Stimulated activated naive CD8-positive, alpha-beta T cell treated with anti-CD3 and anti-CD28 coated beads, Interleukin-15, amount 100 ng/mL, for 72 hours (primary cell): ENCODE results near the gene EBNA1BP2.

Experiments
- ATAC-seq: fragments of 150-1000 bp; cut with Tn5 transposase; 2 replicates; pipeline ENCODE4 v1.10.0; 2021; ENCODE audit warnings: mild to moderate bottlenecking, moderate library complexity
- DNase-seq, 2 donors: peaks; one replicate each; pipeline ENCODE4 v3.0.0; 2021 to 2022
- H3K27ac Mint-ChIP-seq, 2 donors: one replicate each; pipeline ENCODE4 v1.8.0; 2022; ENCODE audit warnings: mild to moderate bottlenecking in 2 of 2, mixed read lengths in 2 of 2, moderate library complexity in 2 of 2
- H3K27me3 Mint-ChIP-seq: one replicate; pipeline ENCODE4 v1.8.0; 2022; ENCODE audit warnings: mixed read lengths
- H3K4me1 Mint-ChIP-seq: one replicate; pipeline ENCODE4 v1.8.0; 2022; ENCODE audit warnings: mild to moderate bottlenecking, mixed read lengths
- H3K4me3 Mint-ChIP-seq, 2 donors: one replicate each; pipeline ENCODE4 v1.8.0; 2022; ENCODE audit warnings: mild to moderate bottlenecking in 2 of 2, mixed read lengths in 2 of 2, moderate library complexity in 1 of 2
- H3K9me3 Mint-ChIP-seq, 2 donors: one replicate each; pipeline ENCODE4 v1.8.0; 2022; ENCODE audit warnings: mixed read lengths in 2 of 2

Gene EBNA1BP2

GRCh38 chr1:43194509-43194908 is 22.4 kb upstream of the EBNA1BP2 start:
- DNase-seq (no peak), ATAC-seq (no peak)
- Mint-ChIP-seq H3K9me3 (peaks cover 10 to 12% of the 10 kb centered on the region in 2 donors), H3K4me3 (no peak overlapping the region), H3K27ac (no peak overlapping the region), H3K27me3 (peaks cover 5% of the 10 kb centered on the region), H3K4me1 (no peaks in the 10 kb centered on the region)

- peaks cover 5 to 7% of the 10 kb centered on the region in 2 donors for H3K9me3 Mint-ChIP-seq
- H3K27ac Mint-ChIP-seq, result no peak overlapping the region
- H3K4me1 Mint-ChIP-seq, result no peaks in the 10 kb centered on the region
- no peak for ATAC-seq
- DNase-seq, result no peak
- peaks cover 8% of the 10 kb centered on the region for H3K27me3 Mint-ChIP-seq
- no peak overlapping the region for H3K4me3 Mint-ChIP-seq
These were observed 16.0 kb upstream of the EBNA1BP2 start for GRCh38 chr1:43188106-43188505.

DNA sequence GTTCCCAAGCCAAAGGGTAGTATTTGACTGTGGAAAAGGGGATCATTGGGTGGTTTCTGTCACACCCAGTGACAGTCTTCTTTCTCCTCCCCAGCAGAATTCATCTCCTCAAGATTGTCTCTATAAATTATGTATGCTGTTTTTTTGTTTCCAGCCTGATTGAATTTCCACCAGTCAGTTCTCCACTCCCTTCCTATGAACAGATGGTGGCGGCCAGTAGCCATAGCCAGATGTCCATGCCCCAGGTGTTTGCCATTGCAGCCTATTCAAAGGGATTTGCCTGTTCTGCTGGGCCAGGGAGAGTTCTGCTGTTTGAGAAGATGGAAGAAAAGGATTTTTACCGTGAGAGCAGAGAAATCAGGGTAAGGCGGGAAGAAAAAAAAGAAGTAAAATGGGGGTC is 12.9 kb upstream of the EBNA1BP2 start:
- DNase-seq (no peak), ATAC-seq (no peak)
- Mint-ChIP-seq H3K9me3 (peaks cover 0 to 7% of the 10 kb centered on the region in 2 donors), H3K4me3 (no peak overlapping the region), H3K27me3 (peaks cover 17% of the 10 kb centered on the region), H3K4me1 (no peaks in the 10 kb centered on the region), H3K27ac (no peak overlapping the region)

GRCh38 chr1:43184388-43184787 is 12.3 kb upstream of the EBNA1BP2 start:
- Mint-ChIP-seq H3K27ac (no peak overlapping the region), H3K4me1 (no peaks in the 10 kb centered on the region), H3K4me3 (no peak overlapping the region), H3K9me3 (peaks cover 0 to 2% of the 10 kb centered on the region in 2 donors), H3K27me3 (peaks cover 17% of the 10 kb centered on the region)
- no peak for DNase-seq
- ATAC-seq, result no peak

DNA sequence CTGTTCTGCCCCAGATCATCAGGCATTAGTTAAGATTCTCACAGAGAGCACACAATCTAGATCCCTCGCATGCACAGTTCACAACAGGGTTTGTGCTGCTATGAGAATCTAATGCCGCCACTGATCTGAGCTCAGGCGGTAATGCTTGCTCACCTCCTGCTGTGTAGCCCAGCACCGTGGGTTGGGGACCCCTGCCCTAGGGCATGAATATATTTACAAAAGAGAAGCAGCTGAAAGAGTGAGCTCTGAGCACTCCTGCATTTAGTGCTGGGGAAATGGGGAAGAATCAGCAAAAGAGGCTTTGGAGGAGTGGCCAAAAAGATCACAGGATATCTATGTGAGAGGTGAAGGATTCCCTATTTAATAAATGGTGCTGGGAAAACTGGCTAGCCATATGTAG is 5.6 kb upstream of the EBNA1BP2 start:
- no peak overlapping the region for H3K27ac Mint-ChIP-seq
- no peak for ATAC-seq

DNA sequence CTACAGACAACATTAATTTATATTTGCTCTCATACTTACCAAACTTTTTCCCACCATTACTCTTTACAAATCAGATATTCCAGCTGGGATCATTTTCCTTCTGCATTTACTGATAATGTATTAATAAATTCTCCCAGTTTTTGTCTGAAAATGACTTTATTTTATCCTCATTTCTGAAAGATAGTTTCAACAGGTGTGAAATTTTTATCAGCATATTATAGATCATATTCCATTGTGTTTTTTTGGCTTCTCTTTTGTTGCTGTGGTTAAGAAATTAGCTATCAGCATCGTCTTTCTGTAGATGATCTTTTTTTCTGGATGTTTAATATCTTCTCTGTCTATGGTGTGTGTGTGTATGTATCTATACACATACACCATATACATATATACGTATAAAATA is 2.8 kb upstream of the EBNA1BP2 start:
- no peak overlapping the region for H3K27ac Mint-ChIP-seq
- H3K4me3 Mint-ChIP-seq, result no peak overlapping the region
- DNase-seq (no peak), ATAC-seq (no peak)
- peaks cover 37% of the 10 kb centered on the region for H3K27me3 Mint-ChIP-seq
- peaks cover 22% of the 10 kb centered on the region for H3K4me1 Mint-ChIP-seq
- H3K9me3 Mint-ChIP-seq, result no peaks in the 10 kb centered on the region

More for the DNA sequence above, 5.6 kb upstream of the EBNA1BP2 start:
- no peak overlapping the region for H3K4me3 Mint-ChIP-seq
- H3K27me3 Mint-ChIP-seq, result peaks cover 46% of the 10 kb centered on the region
- no peak for DNase-seq
- no peaks in the 10 kb centered on the region for H3K9me3 Mint-ChIP-seq
- H3K4me1 Mint-ChIP-seq, result no peaks in the 10 kb centered on the region

- ATAC-seq, result peak; percentile 85
- Mint-ChIP-seq H3K9me3 (no peaks in the 10 kb centered on the region), H3K4me1 (peaks cover 28% of the 10 kb centered on the region), H3K4me3 (peak overlapping the region; percentile 99 to 100), H3K27ac (peak overlapping the region; percentile 97 to 99), H3K27me3 (peaks cover 32% of the 10 kb centered on the region)
- peak in 1 of 2 donors; percentile 75 for DNase-seq
These were observed 460 bp upstream of the EBNA1BP2 start for GRCh38 chr1:43172527-43172972.

DNA sequence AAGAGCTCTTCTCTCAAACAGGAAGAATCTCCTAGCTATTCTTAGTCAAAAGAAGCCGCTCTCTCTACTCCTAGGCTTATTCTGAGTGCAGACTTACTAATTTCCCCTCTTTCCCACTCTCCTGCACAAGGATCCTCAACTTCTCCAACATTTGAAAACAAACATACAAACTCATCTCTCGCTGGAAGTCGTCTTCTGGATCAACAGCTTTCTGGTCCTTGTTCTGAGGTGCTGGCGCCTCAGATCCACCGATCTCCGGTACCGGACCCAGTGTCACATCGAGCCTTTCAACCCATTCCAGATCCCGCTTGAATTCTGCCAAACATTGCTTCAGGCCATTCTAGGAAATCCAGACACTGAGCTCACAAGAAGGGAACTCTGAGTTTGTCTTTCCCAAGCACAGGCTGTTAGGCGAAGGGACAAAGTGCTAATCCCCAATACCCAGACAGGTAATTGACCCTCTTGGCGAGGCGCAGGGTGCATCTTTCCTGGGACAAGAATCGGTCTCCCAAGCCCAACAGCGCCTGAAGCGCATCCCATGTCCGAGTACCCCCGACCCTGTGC is 696 bp downstream of the EBNA1BP2 start:
- H3K4me1 Mint-ChIP-seq, result peaks cover 28% of the 10 kb centered on the region
- H3K27ac Mint-ChIP-seq, result peak overlapping the region; percentile 97 to 99
- ATAC-seq, result no peak
- H3K4me3 Mint-ChIP-seq, result peak overlapping the region; percentile 99 to 100
- DNase-seq, result no peak
- H3K9me3 Mint-ChIP-seq, result no peaks in the 10 kb centered on the region
- peaks cover 20% of the 10 kb centered on the region for H3K27me3 Mint-ChIP-seq

DNA sequence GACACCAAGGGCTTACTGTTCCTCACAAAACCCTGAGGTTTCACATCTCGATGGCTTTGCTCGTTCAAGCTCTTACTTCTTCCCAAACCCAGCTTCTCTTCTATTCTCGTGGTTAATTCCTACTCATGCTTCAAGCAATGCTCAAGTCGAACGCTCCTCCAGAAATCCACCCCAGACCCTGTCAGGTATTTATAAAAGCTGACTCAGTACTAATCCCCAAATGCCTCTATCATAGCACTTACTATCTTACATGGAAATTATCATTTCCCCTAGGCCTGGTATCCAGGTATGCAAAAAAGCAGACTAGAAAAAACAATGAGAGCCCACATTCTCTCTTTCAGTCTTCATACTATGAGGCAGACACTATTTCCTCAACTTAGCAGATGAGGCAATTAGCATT is 6.3 kb downstream of the EBNA1BP2 start:
- peak overlapping the region; percentile 2 to 78 for H3K27ac Mint-ChIP-seq
- no peak for ATAC-seq
- no peaks in the 10 kb centered on the region for H3K9me3 Mint-ChIP-seq
- DNase-seq, result no peak
- peaks cover 15% of the 10 kb centered on the region for H3K4me1 Mint-ChIP-seq
- no peak overlapping the region for H3K4me3 Mint-ChIP-seq
- H3K27me3 Mint-ChIP-seq, result no peaks in the 10 kb centered on the region

- peaks cover 9% of the 10 kb centered on the region for H3K4me1 Mint-ChIP-seq
- H3K9me3 Mint-ChIP-seq, result no peaks in the 10 kb centered on the region
- DNase-seq (no peak), ATAC-seq (no peak)
- H3K4me3 Mint-ChIP-seq, result no peak overlapping the region
- no peaks in the 10 kb centered on the region for H3K27me3 Mint-ChIP-seq
- peak overlapping the region; percentile 2 to 78 for H3K27ac Mint-ChIP-seq
These were observed 6.9 kb downstream of the EBNA1BP2 start for GRCh38 chr1:43165162-43165561.

GRCh38 chr1:43156026-43156425 is 16.1 kb downstream of the EBNA1BP2 start:
- no peaks in the 10 kb centered on the region for H3K9me3 Mint-ChIP-seq
- H3K27me3 Mint-ChIP-seq, result peaks cover 7% of the 10 kb centered on the region
- no peak overlapping the region for H3K4me3 Mint-ChIP-seq
- ATAC-seq (no peak), DNase-seq (no peak)
- H3K27ac Mint-ChIP-seq, result no peak overlapping the region
- H3K4me1 Mint-ChIP-seq, result no peaks in the 10 kb centered on the region

GRCh38 chr1:43153443-43153842 is 18.6 kb downstream of the EBNA1BP2 start:
- ATAC-seq (no peak), DNase-seq (no peak)
- no peaks in the 10 kb centered on the region for H3K9me3 Mint-ChIP-seq
- no peak overlapping the region for H3K4me3 Mint-ChIP-seq
- H3K27me3 Mint-ChIP-seq, result peaks cover 26% of the 10 kb centered on the region
- no peak overlapping the region for H3K27ac Mint-ChIP-seq
- no peaks in the 10 kb centered on the region for H3K4me1 Mint-ChIP-seq

- ATAC-seq (no peak), DNase-seq (no peak)
- H3K27me3 Mint-ChIP-seq, result peaks cover 32% of the 10 kb centered on the region
- H3K4me1 Mint-ChIP-seq, result no peaks in the 10 kb centered on the region
- H3K27ac Mint-ChIP-seq, result no peak overlapping the region
- H3K4me3 Mint-ChIP-seq, result no peak overlapping the region
- no peaks in the 10 kb centered on the region for H3K9me3 Mint-ChIP-seq
These were observed 19.2 kb downstream of the EBNA1BP2 start for GRCh38 chr1:43152866-43153265.

DNA sequence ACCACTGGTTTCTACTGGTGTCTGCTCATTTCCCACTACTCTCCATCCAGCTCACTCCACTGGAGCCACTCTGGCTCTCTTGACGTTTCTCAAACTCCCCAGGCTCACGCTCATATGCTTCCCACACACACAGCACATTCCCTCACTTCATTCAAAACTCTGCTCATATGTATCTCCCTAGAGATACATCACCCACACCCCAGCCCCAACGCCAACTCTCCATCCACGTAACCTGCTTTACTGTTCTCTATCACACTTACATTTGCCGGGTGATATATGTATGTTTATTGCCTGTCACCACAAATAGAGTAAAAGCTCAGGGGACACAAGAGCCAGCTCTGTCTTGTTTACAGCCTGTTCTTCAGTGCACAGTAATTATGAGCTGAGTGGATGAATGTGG is 22.2 kb downstream of the EBNA1BP2 start:
- no peaks in the 10 kb centered on the region for H3K9me3 Mint-ChIP-seq
- H3K4me1 Mint-ChIP-seq, result no peaks in the 10 kb centered on the region
- H3K27me3 Mint-ChIP-seq, result peaks cover 53% of the 10 kb centered on the region
- no peak overlapping the region for H3K27ac Mint-ChIP-seq
- ATAC-seq (no peak), DNase-seq (no peak)
- no peak overlapping the region for H3K4me3 Mint-ChIP-seq

DNA sequence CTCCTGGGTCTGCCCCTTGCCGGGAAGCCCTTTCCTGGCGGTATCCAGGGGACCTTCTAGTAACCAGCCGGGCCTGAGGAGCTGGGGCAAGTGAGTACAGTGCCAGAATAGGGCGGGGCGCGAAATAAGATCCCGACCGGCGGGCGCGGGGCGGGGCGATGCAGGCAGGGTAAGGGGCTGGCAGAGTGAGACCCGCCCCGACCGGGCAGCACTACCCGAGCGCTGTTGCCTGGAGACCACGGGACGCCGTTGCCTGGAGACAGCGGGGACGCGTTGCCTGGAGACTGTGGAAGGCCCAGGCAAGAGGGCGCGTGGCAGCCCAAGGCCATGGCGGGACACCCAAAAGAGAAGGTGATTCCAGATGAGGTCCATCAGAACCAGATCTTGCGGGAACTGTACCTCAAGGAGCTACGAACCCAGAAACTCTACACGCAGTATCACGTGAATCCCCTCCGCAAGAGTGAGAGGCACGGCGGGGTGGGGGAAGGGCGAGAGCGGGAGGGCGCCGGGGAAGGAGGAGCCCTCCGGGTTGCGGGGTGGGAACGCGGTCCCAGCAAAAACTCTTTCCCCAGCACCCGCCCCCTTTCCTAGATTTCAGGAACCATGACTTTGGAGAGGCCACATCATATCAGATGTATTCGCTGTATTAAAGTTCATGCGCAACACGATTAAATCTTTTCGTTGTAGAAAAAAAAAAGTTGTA is 24.3 kb downstream of the EBNA1BP2 start:
- Mint-ChIP-seq H3K27me3 (peaks cover 74% of the 10 kb centered on the region), H3K4me1 (no peaks in the 10 kb centered on the region), H3K27ac (no peak overlapping the region), H3K9me3 (peaks cover 0 to 5% of the 10 kb centered on the region in 2 donors), H3K4me3 (peak overlapping the region; percentile 33 to 56)
- ATAC-seq, result peak; percentile 80
- peak; percentile 23 to 51 for DNase-seq

- no peak for DNase-seq
- Mint-ChIP-seq H3K4me3 (no peak overlapping the region), H3K27me3 (peaks cover 79% of the 10 kb centered on the region), H3K9me3 (peaks cover 5 to 11% of the 10 kb centered on the region in 2 donors), H3K27ac (no peak overlapping the region), H3K4me1 (no peaks in the 10 kb centered on the region)
- no peak for ATAC-seq
These were observed 27.9 kb downstream of the EBNA1BP2 start for GRCh38 chr1:43144237-43144636.
